ENCODE results near the gene RSPH10B2.
"Not testable (repeated sequence)": the region's sequence is repeated elsewhere in the genome, so short reads cannot be mapped to it uniquely, and the experiment has no call there.

- not testable (repeated sequence) for TF ChIP-seq POLR2A (IDR thresholded peaks at IDR 0.05; ENCODE audit: low read length); GATA1 (IDR thresholded peaks at IDR 0.05; ENCODE audit: low read depth, low read length)
Observed at GRCh38 chr7:6792113-6792872, 38.4 kb downstream of the RSPH10B2 start.

Data from erythroblast (primary cell).